ENCODE data around the gene GJA8.

DNA sequence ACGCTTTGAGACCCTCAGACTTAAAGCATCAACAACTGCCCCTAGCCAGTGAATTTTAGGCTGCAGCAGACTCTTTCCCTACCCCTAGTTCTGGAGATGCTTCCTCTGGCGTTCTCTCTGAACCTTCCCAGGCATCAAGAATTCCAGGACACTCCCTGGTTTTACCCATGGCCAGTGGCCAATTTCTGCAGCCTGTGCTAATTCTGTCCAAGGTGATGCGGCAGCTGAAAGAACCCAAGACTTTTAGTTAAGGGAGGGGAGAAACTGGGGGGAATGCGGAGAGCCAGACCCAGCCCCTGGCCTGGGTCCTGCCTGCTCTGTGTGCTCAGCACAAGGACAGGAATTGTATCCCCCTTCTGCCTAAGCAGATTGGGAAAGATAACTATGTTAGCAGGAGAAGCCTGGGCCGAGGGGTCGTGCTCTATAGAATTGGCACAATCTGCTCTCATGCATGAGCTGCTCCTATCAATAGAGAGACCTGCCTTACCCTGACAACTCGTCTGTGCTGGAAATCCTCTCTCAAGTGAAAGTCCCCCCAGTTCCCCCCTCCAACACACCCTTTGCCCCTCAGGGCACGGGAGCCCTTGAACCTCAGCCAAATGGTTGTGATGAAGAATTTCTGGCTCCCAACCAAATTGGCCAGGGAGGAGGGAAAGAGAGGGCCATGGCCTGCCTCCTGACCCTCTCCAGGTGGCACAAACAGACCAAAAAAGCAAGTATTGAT lies 5.4 kb upstream of the GJA8 start:
- no peak for TF ChIP-seq POLR2A (IDR thresholded peaks at IDR 0.05)
- TF ChIP-seq, protein P1, sequence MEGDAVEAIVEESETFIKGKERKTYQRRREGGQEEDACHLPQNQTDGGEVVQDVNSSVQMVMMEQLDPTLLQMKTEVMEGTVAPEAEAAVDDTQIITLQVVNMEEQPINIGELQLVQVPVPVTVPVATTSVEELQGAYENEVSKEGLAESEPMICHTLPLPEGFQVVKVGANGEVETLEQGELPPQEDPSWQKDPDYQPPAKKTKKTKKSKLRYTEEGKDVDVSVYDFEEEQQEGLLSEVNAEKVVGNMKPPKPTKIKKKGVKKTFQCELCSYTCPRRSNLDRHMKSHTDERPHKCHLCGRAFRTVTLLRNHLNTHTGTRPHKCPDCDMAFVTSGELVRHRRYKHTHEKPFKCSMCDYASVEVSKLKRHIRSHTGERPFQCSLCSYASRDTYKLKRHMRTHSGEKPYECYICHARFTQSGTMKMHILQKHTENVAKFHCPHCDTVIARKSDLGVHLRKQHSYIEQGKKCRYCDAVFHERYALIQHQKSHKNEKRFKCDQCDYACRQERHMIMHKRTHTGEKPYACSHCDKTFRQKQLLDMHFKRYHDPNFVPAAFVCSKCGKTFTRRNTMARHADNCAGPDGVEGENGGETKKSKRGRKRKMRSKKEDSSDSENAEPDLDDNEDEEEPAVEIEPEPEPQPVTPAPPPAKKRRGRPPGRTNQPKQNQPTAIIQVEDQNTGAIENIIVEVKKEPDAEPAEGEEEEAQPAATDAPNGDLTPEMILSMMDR (IDR thresholded peaks at IDR 0.05), result no peak
